ENCODE results near the gene KLHL8. TPM values are rescaled to one million over a fixed set of nuclear protein-coding genes. Genes with fewer than 3 reads are reported as not detected.

The KLHL8 gene
- total RNA-seq, 1 experiment from 2014 or later: 7.5 TPM

- Histone ChIP-seq H3K9me3 (ENCODE audit: control insufficient read depth, low read depth, low read length) (no peaks in the 10 kb centered on the region), H3K14ac (ENCODE audit: insufficient read depth, low read length) (no peak overlapping the region), H3K27ac (ENCODE audit: insufficient read length, low read depth, low read length) (no peak overlapping the region), H2AFZ (ENCODE audit: low read length) (no peak overlapping the region), H3K4me1 (ENCODE audit: insufficient read depth, low read length) (no peaks in the 10 kb centered on the region), H3K56ac (ENCODE audit: insufficient read length, low read depth, low read length) (no peak overlapping the region), H3K79me2 (ENCODE audit: insufficient read depth, low read length) (no peaks in the 10 kb centered on the region; the same call in 1 of the 2 replicates), H2BK12ac (ENCODE audit: insufficient read length, low read depth, low read length) (no peak overlapping the region), H2AK5ac (ENCODE audit: insufficient read length, low read length) (no peak overlapping the region), H4K8ac (replicated peaks; ENCODE audit: insufficient read length, low read depth, low read length) (no peak overlapping the region), H4K91ac (ENCODE audit: insufficient read length, low read depth, low read length) (no peak overlapping the region), H3K4ac (ENCODE audit: low read depth, low read length) (no peak overlapping the region), H2BK15ac (ENCODE audit: low read depth, low read length) (no peak overlapping the region), H3K23me2 (ENCODE audit: insufficient read length, low read depth, low read length, poor library complexity, severe bottlenecking) (no peaks in the 10 kb centered on the region), H2BK5ac (ENCODE audit: insufficient read length, low read length) (no peak overlapping the region), H2BK20ac (ENCODE audit: low read depth, low read length, poor library complexity, severe bottlenecking) (no peak overlapping the region), H4K20me1 (ENCODE audit: control insufficient read depth, insufficient read depth, insufficient read length) (no peaks in the 10 kb centered on the region), H3K23ac (ENCODE audit: insufficient read length, low read depth, low read length) (no peak overlapping the region), H4K5ac (ENCODE audit: insufficient read length, low read depth, low read length) (no peak overlapping the region), H3K79me1 (ENCODE audit: insufficient read depth, low read depth, low read length, poor library complexity, severe bottlenecking) (peaks cover 6% of the 10 kb centered on the region), H3K27me3 (ENCODE audit: insufficient read depth, low read length) (no peaks in the 10 kb centered on the region), H3T11ph (ENCODE audit: low read length) (no peak overlapping the region), H3K18ac (ENCODE audit: insufficient read length, low read depth, low read length) (no peak overlapping the region), H2BK120ac (ENCODE audit: low read depth, low read length, poor library complexity, severe bottlenecking) (no peak overlapping the region), H3K4me2 (ENCODE audit: insufficient read depth, insufficient read length, low read length) (no peak overlapping the region), H3K9ac (ENCODE audit: extremely low read depth, insufficient read length, low read length) (no peak overlapping the region)
- peaks cover 0 to 8% of the 10 kb centered on the region in 2 experiments; a peak in 1 of 4 replicates for H3K4me1 Mint-ChIP-seq
- no peak for TF ChIP-seq CTCF (conservative IDR thresholded peaks at IDR 0.05)
- peaks cover 0 to 9% (median 2%) of the 10 kb centered on the region in 3 experiments; a peak in 4 of 7 replicates for H3K36me3 Mint-ChIP-seq (ENCODE audit: insufficient read depth in 1 of 3, low read depth in 3 of 3)
- H3K4me3 Mint-ChIP-seq: no peak overlapping the region
- H3K9me3 Mint-ChIP-seq: no peaks in the 10 kb centered on the region; a peak in 1 of 5 replicates
- H3K27ac Mint-ChIP-seq: no peak overlapping the region
- DNase-seq: no peak
- WGBS (ENCODE audit: extremely low coverage, insufficient read length, low lambda C conversion rate): no CpG with 5 or more reads among the region's 3 CpGs
- H3K27me3 Mint-ChIP-seq (ENCODE audit: low read depth): no peaks in the 10 kb centered on the region
Observed at GRCh38 chr4:87209182-87209581, 11.2 kb downstream of the KLHL8 start.
